Activated naive CD8-positive, alpha-beta T cell treated with anti-CD3 and anti-CD28 coated beads for 36 hours (primary cell): ENCODE data around the gene SPOCK1. TPM values are rescaled to one million over a fixed set of nuclear protein-coding genes. Genes with fewer than 3 reads are reported as not detected.

ENCODE experiments used
- DNase-seq: peaks from one replicate; pipeline ENCODE4 v3.0.0; 2021
- H3K27ac Mint-ChIP-seq: one replicate; pipeline ENCODE4 v1.8.0; 2022; ENCODE audit warnings: mild to moderate bottlenecking, moderate library complexity, mixed read lengths
- H3K27me3 Mint-ChIP-seq: one replicate; pipeline ENCODE4 v1.8.0; 2022; ENCODE audit warnings: mild to moderate bottlenecking, mixed read lengths
- H3K36me3 Mint-ChIP-seq: one replicate; pipeline ENCODE4 v1.8.0; 2021; ENCODE audit warnings: mild to moderate bottlenecking, mixed read lengths
- H3K4me1 Mint-ChIP-seq: one replicate; pipeline ENCODE4 v1.8.0; 2021; ENCODE audit warnings: mixed read lengths
- H3K4me3 Mint-ChIP-seq: one replicate; pipeline ENCODE4 v1.8.0; 2022; ENCODE audit warnings: mild to moderate bottlenecking, moderate library complexity, mixed read lengths
- H3K9me3 Mint-ChIP-seq: one replicate; pipeline ENCODE4 v1.8.0; 2022; ENCODE audit warnings: mixed read lengths
- total RNA-seq, 2 experiments: library from RNA; stranded (reverse); gene quantifications; one replicate each; pipeline ENCODE4 v1.2.3, GENCODE V29; 2021

The SPOCK1 gene
- total RNA-seq, 2 experiments from 2014 or later: 0.12 TPM; not detected in 1

DNA sequence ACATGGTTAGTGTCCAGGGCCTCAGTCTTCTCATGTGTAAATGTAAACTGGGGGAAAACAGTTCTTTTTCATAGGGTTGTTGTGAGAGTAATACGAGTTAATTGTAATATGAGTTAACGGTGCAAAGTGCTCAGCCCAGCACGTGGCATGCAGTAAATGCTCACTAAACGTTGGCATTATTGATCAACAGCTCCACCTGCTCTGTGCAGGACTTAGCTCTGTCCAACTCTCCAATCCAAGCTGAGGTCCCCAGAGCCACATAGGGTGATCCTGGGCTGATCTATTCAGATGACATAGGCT is 28.3 kb downstream of the SPOCK1 start:
- no peak overlapping the region for H3K4me3 Mint-ChIP-seq
- H3K27me3 Mint-ChIP-seq: peaks cover 29% of the 10 kb centered on the region
- H3K27ac Mint-ChIP-seq: no peak overlapping the region
- no peaks in the 10 kb centered on the region for H3K4me1 Mint-ChIP-seq
- H3K36me3 Mint-ChIP-seq: no peaks in the 10 kb centered on the region
- no peaks in the 10 kb centered on the region for H3K9me3 Mint-ChIP-seq
- DNase-seq: no peak

DNA sequence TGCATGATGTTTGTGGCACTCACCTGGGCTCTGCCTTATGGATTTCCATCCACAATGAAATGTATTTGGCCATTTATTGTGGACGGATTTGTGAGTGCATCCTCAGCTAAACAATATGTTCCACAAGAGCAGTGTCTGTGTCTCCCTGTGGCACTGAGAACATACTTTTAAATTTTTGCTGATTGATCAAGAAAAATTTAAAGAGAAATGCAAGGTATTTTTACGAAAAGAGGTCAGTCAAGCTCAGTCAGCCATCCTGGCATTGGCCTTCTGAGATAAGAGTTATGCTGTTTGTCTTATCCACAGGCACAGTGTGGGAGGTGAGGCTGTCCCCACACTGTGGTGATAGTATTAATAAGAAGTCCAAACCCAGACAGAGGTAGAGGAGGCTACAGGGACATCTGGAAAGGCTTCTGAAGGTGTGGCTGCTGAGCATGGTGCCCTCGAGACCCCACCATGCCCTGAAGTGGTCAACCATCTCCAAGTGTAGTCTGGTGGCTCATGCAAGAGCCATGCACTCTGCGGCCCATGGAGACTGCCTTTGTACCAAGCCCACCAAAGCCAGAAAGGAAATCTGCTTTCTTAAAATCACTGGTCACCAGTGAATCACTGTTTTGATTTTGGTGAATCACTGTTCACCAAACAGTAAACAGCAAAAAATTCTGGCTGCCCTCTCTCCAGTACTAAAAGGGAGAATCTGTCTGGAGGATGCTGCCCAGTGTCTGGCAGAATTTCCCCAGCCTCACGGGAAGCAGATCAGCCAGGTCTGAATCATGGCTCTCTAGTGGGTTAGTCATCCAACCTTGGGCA is 28.8 kb downstream of the SPOCK1 start:
- no peak for DNase-seq
- Mint-ChIP-seq H3K4me1 (no peaks in the 10 kb centered on the region), H3K36me3 (no peaks in the 10 kb centered on the region), H3K9me3 (no peaks in the 10 kb centered on the region), H3K4me3 (no peak overlapping the region), H3K27me3 (peaks cover 29% of the 10 kb centered on the region), H3K27ac (no peak overlapping the region)

DNA sequence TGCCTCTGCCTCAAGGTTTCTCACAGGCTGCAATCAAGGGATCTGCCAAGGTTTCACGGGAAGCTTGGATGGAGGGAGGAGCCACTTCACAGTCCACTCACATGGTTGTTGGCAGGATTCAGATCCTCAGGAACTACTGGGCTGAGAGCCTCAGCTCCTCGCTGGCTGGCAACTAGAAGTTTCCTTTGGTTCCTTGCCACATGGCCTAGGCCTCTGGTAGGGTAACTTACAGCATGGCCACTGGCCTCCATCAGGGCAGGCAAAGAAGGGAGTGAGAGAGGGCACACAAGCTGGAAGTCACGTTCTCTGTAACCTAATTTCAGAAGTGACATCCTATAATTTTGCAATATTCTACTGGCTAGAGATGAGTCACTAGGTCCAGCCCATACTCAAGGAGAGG is 32.2 kb downstream of the SPOCK1 start:
- Mint-ChIP-seq H3K4me1 (no peaks in the 10 kb centered on the region), H3K4me3 (no peak overlapping the region), H3K9me3 (no peaks in the 10 kb centered on the region), H3K27me3 (peaks cover 23% of the 10 kb centered on the region), H3K36me3 (no peaks in the 10 kb centered on the region), H3K27ac (no peak overlapping the region)
- no peak for DNase-seq

DNA sequence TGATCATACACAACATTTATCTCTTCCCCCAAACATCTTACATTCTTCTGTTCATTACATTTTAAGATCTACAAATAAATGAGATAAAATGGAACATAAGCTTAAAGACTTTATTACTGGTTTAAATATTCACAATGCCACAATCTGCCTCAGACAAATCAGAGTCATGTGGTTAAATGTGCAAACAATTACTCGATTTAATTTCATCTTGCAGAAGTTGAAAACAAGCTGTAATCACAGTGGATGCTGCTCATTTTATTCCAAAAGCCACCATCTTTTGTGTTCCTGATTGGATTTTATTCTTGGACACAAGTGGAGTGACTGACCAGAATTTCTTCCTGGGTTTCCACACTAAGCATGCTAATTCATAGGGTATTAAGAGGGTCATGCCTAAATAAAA is 33.2 kb downstream of the SPOCK1 start:
- Mint-ChIP-seq H3K4me1 (no peaks in the 10 kb centered on the region), H3K27me3 (peaks cover 15% of the 10 kb centered on the region)

DNA sequence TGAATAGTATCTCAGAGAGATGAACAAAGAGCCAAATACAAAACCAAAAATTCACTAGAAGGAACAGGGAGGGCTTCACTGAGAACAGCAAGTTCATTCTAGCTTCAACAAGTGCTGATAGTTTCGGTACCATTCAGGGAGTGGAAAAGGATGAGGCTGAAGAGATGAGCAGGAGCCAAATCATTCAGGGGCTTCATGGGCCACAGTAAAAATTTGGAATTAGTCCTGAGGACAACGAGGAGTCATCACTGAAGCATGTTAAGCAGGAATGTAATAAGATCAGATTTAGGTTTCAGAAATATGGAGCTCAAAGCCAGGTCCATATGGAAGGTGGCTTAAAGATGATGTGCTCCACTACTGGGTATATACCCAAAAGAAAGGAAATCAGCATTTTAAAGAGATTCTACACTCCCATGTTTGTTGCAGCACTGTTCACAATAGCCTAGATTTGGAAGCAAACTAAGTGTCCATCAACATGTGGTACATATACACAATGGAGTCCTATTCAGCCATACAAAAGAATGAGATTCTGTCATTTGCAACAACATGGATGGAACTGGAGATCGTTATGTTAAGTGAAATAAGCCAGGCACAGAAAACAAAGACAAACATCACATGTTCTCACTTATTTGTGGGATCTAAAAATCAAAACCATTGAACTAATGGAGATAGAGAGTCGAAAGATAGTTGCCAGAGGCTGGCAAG is 36.2 kb downstream of the SPOCK1 start:
- peaks cover 9% of the 10 kb centered on the region for H3K27me3 Mint-ChIP-seq
- no peak for DNase-seq
- no peaks in the 10 kb centered on the region for H3K36me3 Mint-ChIP-seq
- no peaks in the 10 kb centered on the region for H3K9me3 Mint-ChIP-seq
- H3K4me1 Mint-ChIP-seq: no peaks in the 10 kb centered on the region
- no peak overlapping the region for H3K4me3 Mint-ChIP-seq
- H3K27ac Mint-ChIP-seq: no peak overlapping the region

More for the DNA sequence above, 33.2 kb downstream of the SPOCK1 start:
- Mint-ChIP-seq H3K4me3 (no peak overlapping the region), H3K27ac (no peak overlapping the region), H3K9me3 (no peaks in the 10 kb centered on the region), H3K36me3 (no peaks in the 10 kb centered on the region)
- no peak for DNase-seq

DNA sequence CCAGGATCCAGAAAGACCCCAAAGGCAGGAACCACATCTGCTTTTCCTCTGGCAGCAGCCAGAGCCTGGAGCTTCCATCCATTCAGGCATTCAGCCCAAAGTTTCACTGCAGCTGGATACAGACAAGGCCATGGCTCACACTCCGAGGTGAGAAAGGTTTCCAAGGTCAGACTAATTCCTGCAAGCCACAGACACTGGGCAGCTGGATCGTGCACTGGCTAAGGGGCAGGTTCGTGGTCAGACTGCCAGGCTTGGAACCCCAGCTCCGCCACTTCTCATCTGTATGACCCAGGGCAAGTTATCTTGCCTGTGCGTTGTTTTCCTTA is 36.9 kb downstream of the SPOCK1 start:
- Mint-ChIP-seq H3K27me3 (peaks cover 5% of the 10 kb centered on the region), H3K36me3 (no peaks in the 10 kb centered on the region), H3K4me3 (no peak overlapping the region), H3K4me1 (no peaks in the 10 kb centered on the region), H3K9me3 (no peaks in the 10 kb centered on the region), H3K27ac (no peak overlapping the region)
- no peak for DNase-seq

DNA sequence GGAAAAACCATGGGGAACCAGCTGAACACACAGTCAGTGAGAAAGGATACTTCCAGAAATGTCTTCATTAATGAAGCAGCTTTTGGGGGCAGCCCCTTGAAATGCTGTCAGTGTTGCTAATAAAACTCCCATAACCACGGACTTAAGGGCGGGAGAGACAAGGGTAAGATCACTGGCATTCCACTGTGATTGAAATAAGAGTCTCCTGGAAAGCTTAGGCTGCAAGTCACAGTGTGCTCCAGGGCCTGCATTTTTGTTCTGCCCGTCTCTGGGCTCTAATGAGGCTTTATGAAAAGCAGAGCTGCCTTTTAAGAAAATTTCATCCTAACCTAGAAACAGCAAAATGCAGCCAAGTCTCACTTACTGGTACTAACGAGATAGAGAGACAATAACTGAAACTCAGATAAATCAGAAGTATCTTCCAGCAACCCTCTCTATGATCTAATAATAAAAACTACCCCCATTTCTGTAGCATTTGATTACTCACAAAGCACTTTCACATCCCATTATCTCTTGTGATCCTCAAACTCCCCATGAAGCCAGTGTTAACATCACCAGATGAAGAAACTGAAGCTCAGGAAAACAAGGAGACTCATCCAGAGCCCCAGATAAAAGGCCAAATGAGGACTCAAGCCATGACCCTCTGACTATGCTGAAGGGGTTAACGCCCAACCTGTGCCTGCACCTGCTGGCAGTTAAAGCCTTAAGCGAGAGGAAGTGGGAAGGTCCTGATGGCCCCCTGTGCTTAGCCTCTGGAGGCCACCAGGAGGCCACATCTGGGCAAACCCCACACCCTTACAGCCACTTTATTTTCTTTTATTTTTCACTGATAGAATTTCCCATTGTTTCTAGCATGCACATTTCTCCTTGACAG is 37.5 kb downstream of the SPOCK1 start:
- no peaks in the 10 kb centered on the region for H3K27me3 Mint-ChIP-seq
- H3K9me3 Mint-ChIP-seq: no peaks in the 10 kb centered on the region
- no peaks in the 10 kb centered on the region for H3K36me3 Mint-ChIP-seq
- H3K4me3 Mint-ChIP-seq: no peak overlapping the region
- H3K4me1 Mint-ChIP-seq: no peaks in the 10 kb centered on the region
- no peak overlapping the region for H3K27ac Mint-ChIP-seq
- DNase-seq: no peak

GRCh38 chr5:137454671-137455070 is 44.5 kb downstream of the SPOCK1 start:
- Mint-ChIP-seq H3K36me3 (no peaks in the 10 kb centered on the region), H3K4me1 (no peaks in the 10 kb centered on the region), H3K27me3 (no peaks in the 10 kb centered on the region), H3K9me3 (no peaks in the 10 kb centered on the region), H3K27ac (no peak overlapping the region), H3K4me3 (no peak overlapping the region)
- DNase-seq: no peak

DNA sequence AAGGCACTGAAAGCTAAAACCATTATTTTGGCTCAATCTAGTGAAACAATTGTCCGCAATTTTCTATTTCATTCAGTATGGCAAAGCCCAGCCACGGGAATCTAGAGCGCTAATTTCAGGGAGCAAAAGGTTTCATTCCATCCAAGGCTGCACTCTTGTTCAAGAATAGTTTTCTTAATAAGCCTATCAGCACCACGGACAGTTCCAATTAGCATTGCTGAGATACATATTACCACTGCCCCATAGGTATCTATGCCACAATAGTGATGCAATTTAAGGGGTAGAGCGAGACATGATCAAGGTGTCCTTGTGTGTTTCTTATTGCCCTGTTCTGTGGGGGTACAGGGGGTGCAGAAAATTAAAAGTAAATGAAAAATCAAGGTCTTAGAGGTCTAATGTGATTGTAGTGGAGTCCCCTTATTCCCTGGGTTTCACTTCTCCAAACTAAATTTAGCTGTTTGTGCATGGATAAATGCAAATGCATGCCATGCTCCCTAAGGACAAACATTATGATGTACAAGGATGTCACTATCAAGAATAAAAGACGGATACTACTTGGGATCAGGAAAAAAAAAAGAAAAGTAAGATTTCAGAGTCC is 45.5 kb downstream of the SPOCK1 start:
- Mint-ChIP-seq H3K4me1 (no peaks in the 10 kb centered on the region), H3K27me3 (no peaks in the 10 kb centered on the region), H3K4me3 (no peak overlapping the region), H3K36me3 (no peaks in the 10 kb centered on the region), H3K9me3 (no peaks in the 10 kb centered on the region), H3K27ac (no peak overlapping the region)
- DNase-seq: no peak

DNA sequence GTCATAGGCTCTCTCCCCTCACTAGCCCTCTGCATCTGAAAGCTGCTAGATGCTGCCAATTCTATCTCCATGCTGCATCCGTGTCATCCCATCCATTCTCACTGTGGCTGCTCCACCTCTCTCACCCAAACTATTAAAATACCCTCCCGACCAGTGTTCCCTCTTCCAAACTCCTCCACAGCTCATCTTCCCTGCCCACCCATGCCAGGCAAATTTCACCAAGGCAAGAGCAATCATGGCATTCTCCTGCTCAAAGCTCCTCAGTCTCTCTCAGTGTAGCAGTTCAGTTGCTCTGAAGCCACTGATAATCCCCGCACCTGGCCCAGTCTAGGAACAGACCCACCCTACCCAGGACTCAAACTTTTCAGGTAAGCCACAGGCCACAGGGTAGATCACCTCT is 48.4 kb downstream of the SPOCK1 start:
- no peak overlapping the region for H3K27ac Mint-ChIP-seq
- no peak for DNase-seq
- H3K27me3 Mint-ChIP-seq: no peaks in the 10 kb centered on the region
- no peaks in the 10 kb centered on the region for H3K4me1 Mint-ChIP-seq
- no peak overlapping the region for H3K4me3 Mint-ChIP-seq
- H3K36me3 Mint-ChIP-seq: no peaks in the 10 kb centered on the region
- no peaks in the 10 kb centered on the region for H3K9me3 Mint-ChIP-seq

DNA sequence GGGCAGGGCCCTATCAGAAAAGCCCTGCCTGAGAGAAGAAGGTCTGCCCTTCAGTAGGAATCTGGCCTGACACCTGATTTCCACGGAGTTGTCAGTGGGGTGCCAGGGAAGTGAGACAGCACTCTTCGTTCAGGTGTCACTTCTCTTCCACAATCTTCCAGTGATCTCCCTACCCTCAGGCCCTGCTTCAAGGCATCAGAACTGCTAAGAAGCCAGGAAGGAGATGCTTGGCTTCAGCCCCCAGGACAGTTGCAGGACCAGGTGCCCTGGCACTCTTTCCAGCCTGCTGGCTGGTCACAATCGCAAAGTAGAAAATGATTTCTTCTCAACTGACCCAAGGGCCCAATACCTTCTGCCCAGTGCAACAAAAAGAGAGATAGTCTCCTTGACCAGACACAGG is 50.3 kb downstream of the SPOCK1 start:
- Mint-ChIP-seq H3K4me3 (no peak overlapping the region), H3K27ac (no peak overlapping the region), H3K4me1 (no peaks in the 10 kb centered on the region), H3K36me3 (no peaks in the 10 kb centered on the region), H3K27me3 (no peaks in the 10 kb centered on the region), H3K9me3 (no peaks in the 10 kb centered on the region)
- DNase-seq: no peak

- no peak overlapping the region for H3K4me3 Mint-ChIP-seq
- no peaks in the 10 kb centered on the region for H3K4me1 Mint-ChIP-seq
- H3K36me3 Mint-ChIP-seq: no peaks in the 10 kb centered on the region
- DNase-seq: no peak
- no peaks in the 10 kb centered on the region for H3K9me3 Mint-ChIP-seq
- no peaks in the 10 kb centered on the region for H3K27me3 Mint-ChIP-seq
- no peak overlapping the region for H3K27ac Mint-ChIP-seq
These were observed 52.5 kb downstream of the SPOCK1 start for GRCh38 chr5:137446615-137447014.

DNA sequence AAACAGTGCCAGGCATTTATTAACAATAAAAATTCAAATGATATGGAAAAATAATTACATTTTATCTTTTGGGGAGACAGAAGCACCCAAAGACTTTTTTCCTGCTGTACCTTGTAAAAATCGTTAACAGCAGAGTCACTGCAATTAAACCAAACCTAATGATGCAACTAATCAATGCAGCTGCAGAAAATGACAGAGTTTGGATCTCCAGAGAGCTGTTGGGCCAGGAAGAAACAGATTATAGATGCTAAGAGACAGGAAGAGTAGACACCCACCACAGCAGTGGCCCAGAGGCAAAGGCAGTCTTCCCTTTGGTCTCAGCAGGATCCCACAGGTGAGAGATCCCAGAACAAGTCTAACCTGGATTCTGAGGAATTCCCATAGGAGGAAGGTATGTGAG is 53.0 kb downstream of the SPOCK1 start:
- DNase-seq: no peak
- no peaks in the 10 kb centered on the region for H3K27me3 Mint-ChIP-seq
- no peaks in the 10 kb centered on the region for H3K9me3 Mint-ChIP-seq
- no peaks in the 10 kb centered on the region for H3K36me3 Mint-ChIP-seq
- no peak overlapping the region for H3K27ac Mint-ChIP-seq
- H3K4me3 Mint-ChIP-seq: no peak overlapping the region
- no peaks in the 10 kb centered on the region for H3K4me1 Mint-ChIP-seq

- H3K27me3 Mint-ChIP-seq: peaks cover 5% of the 10 kb centered on the region
- no peaks in the 10 kb centered on the region for H3K36me3 Mint-ChIP-seq
- no peak overlapping the region for H3K4me3 Mint-ChIP-seq
- DNase-seq: no peak
- no peaks in the 10 kb centered on the region for H3K4me1 Mint-ChIP-seq
- H3K9me3 Mint-ChIP-seq: no peaks in the 10 kb centered on the region
- no peak overlapping the region for H3K27ac Mint-ChIP-seq
These were observed 56.5 kb downstream of the SPOCK1 start for GRCh38 chr5:137442660-137443059.

DNA sequence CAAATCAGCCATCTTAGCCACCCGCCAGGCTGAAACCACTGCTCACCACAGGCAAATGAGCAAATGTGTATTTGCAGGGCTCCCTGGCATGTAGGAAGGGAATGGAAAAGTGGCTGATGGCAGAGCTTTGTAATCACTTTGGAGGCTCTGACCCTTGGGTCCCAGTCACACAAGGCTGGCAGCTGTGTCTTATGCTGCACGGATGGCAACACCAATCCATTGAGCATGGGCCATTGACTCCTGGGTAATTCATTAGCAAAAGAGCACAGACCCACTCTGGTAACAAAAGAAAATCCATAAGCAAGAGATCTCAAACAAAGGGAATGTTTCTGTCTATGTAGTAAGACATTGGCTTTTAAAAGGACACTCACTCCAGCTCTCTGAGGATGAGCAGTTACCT is 57.6 kb downstream of the SPOCK1 start:
- Mint-ChIP-seq H3K36me3 (no peaks in the 10 kb centered on the region), H3K4me1 (no peaks in the 10 kb centered on the region), H3K27ac (no peak overlapping the region), H3K27me3 (peaks cover 7% of the 10 kb centered on the region), H3K9me3 (no peaks in the 10 kb centered on the region), H3K4me3 (no peak overlapping the region)
- DNase-seq: no peak
